Ammon's horn (tissue), 1 donor: Measurements from ENCODE around the gene PDE4D.
A peak's percentile ranks its signal among the peaks of the same experiment; 100 is the strongest.
"Not testable (repeated sequence)": the region's sequence is repeated elsewhere in the genome, so short reads cannot be mapped to it uniquely, and the experiment has no call there.

Experiments
- DNase-seq: peaks from one replicate; pipeline ENCODE4 v3.0.0-alpha.2; 2016; ENCODE audit warnings: low spot score

Gene PDE4D

DNA sequence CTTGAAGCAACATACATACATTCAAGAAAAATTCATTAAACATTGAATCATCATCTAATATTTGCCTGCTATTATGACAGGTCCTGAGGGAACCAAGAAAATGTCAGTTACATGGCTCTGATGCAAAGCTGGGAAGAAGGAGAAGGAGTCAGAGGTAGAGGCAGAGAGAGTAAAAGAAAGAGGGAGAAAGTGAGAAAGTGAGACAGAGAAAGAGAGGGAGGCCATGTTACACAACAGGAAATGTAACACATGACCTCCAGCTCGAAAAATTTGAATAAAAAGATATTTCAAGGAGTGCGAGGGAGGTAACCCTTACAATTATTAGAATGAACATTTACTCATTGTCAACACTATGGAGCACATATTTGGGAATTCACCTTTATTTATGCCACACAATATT lies 189.7 kb downstream of the PDE4D start:
- DNase-seq, result no peak

GRCh38 chr5:59698207-59699178 lies 195.0 kb downstream of the PDE4D start:
- no peak for DNase-seq

DNA sequence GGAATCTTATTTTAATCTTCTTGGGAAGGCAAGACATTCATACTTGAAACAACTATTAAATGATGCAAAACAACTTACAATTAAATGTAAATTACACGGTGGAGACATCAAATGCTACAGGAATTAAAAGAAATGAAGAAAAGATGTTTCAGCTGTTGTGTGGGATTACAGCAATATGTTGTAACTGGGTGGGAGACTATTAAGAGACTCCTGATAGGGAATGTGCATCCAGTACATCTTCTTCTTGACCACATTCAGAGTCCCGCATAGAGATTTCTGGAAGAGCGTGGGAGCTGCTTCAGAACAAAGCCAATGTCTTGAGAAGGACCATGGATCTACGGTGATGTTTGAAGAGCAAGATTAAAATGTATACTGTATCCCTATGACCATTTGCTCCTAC lies 199.1 kb downstream of the PDE4D start:
- no peak for DNase-seq

GRCh38 chr5:59693492-59694309 lies 199.8 kb downstream of the PDE4D start:
- DNase-seq, result no peak

DNA sequence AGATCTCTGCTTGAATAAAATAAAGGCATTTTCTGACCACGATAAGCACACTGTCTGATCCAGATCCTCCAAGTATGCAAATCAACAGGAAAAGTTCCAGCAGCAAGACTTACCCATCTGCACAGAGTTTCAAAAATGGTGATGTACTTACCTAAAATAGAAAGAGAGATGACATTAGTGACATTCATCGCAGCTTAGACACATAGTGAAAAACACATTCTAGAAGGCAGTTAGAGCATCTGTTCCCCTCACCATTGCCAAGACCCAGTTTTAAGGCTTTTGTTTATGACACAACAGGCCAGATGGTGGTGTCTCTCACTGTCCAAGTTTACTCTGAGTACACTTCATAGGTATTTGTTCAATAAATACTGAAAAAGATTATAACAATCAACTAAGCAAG lies 207.7 kb downstream of the PDE4D start:
- DNase-seq, result peak; percentile 38

DNA sequence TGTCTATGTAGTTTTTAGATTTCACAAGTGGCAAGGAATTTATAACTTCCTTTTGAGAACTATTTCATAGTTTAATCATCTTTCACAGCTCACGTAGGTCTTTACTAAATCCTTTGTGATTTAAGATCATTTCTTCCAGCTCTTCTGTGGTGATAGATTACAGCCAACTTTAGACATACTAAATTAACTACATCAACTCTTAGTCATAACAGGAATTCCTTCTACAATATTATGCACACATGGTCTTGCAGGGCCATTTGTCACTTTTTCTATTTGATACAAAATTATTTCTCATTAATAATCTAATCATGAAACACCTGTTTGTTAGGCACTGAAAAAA lies 208.4 kb downstream of the PDE4D start:
- DNase-seq, result no peak

GRCh38 chr5:59684388-59685190 lies 208.9 kb downstream of the PDE4D start:
- no peak for DNase-seq

GRCh38 chr5:59683311-59683710 lies 210.2 kb downstream of the PDE4D start:
- no peak for DNase-seq

- no peak for DNase-seq
These were observed 211.0 kb downstream of the PDE4D start for GRCh38 chr5:59682542-59682941.

- DNase-seq, result no peak
These were observed 214.6 kb downstream of the PDE4D start for GRCh38 chr5:59678943-59679342.

- DNase-seq, result no peak
These were observed 218.8 kb downstream of the PDE4D start for GRCh38 chr5:59674763-59675162.

DNA sequence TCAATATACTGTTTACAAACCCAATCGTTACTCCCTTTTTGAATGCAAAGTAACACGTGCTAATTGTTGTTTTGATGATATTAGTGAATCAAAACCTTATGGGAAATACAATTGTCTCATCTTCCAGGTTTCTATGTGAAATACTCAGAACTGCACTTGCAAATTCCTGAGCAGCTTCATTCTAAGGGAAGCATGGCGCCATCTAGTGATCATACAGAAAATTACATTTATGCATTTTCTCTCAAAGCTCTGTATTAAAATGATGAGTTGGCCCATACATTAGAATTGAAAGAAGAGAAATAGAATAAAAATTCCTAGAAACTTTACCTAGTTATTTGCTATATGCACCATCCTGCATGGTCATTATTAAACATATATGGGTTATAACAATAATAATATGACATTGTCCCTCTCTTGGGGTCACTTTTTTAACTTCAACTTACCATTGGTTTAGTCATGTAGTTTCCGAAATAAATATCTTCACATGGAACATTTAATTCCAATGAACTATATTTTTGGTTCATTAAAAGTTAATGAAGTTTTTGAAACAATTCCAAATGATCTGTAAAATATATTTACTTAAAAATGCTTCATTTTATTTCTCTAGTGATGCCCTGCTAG lies 220.0 kb downstream of the PDE4D start:
- DNase-seq, result peak; percentile 56

- no peak for DNase-seq
These were observed 227.0 kb downstream of the PDE4D start for GRCh38 chr5:59666440-59667068.

- DNase-seq, result not testable (repeated sequence)
These were observed 227.7 kb downstream of the PDE4D start for GRCh38 chr5:59665832-59666203.

DNA sequence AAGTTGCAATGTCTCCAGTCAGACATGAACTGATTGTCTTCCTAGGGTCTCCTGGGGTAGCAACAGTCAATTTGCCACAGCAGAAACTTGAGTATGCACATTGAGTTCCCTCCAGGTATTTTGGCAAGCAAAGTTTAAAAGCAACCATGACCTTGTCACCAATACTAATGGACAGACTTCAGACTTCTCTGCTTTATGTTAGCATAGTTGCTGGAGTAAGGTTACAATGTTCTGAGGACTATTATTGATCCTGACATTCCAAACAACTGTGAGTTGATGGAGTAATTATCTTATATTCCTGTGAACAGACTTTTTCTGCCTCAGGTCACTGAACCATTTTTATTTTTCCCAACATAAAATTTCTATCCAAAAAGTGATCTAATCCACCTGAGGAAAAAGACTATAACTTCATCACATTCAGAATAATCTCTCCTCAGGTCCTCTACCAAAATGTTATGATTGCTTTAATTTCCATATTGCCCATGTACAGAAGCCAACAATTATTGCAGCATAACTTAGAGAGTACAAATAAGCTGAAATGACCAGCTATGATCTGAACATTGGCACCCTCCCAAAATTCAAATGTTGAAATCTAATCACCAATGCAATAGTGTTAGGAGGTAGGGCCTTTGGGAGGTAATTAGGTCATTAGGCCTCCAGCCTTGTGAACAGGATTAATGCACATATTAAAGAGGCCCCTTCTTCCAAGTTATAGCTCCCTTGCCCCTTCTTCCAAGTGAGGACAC lies 228.3 kb downstream of the PDE4D start:
- no peak for DNase-seq

- no peak for DNase-seq
These were observed 231.4 kb downstream of the PDE4D start for GRCh38 chr5:59661954-59662615.

- no peak for DNase-seq
These were observed 232.2 kb downstream of the PDE4D start for GRCh38 chr5:59661311-59661710.

- peak; percentile 21 for DNase-seq
These were observed 232.8 kb downstream of the PDE4D start for GRCh38 chr5:59660737-59661136.

DNA sequence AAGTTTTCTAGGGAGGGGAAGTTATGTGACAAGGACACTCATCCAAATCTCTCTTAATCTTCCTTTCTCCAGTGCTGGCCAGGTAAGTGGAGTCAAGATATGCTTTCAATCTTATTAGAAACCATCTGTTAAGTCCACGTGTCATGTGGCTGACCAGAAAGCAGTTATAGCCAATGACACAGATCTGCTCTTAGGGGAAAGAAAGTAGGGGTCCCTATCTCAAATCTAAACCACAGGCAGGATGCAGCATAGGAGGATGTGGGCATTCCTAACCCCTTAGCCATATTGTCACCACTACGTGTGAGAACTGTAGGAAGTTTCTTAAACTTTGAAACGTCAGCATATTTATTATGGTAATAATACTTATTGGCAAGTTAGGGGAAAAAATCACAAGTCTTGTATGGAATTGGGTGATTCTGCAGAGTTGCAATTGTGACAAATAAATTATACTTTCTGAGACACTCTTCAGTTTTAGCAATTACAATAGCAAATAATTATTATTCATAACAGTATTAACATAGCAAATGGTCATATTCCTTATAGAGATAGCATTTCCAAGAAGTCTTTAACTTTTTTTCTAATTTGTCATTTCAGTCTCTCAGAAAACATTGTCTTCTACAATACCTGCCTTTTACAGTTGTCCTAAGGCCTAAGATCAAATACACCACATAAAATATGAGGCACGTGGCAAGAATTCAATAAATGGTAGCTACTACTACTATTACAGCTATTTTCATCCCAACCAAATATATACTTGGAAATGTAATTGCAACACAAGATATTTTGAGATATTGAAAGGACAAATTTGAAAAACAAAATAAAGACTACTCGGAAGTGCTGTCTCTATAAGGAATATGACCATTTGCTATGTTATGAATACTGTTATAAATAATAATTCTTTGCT lies 236.9 kb downstream of the PDE4D start:
- DNase-seq, result no peak
